Transverse colon (tissue), 4 donors: ENCODE data around the gene TEX12.

Experiments used
- EP300 ChIP-seq: sonication (generic); formaldehyde crosslinking; IDR thresholded peaks from one replicate; pipeline ENCODE4 v1.6.1; 2017; ENCODE audit warnings: antibody characterized with exemption, low read depth
- POLR2A ChIP-seq: fragments of 450-650 bp; IDR thresholded peaks from one replicate; pipeline ENCODE4 v1.6.1; 2016; ENCODE audit warnings: antibody characterized with exemption, mild to moderate bottlenecking, moderate library complexity
- POLR2AphosphoS5 ChIP-seq, 3 donors: sonication (generic); formaldehyde crosslinking; IDR thresholded peaks; one replicate each; pipeline ENCODE4 v1.6.1; 2016; ENCODE audit warnings: antibody characterized with exemption in 3 of 3
- TF ChIP-seq, protein P1 (sequence below), 5 experiments: fragments of 200-600 bp in 3 of 5; fragments of 450-650 bp in 2 of 5; sonication (generic) in 3 of 5; IDR thresholded peaks; 1 replicate in 2 of 5; 2 replicates in 3 of 5; pipeline ENCODE4 v1.5.1; 2016 to 2017; ENCODE audit warnings: antibody characterized with exemption in 5 of 5, inconsistent platforms in 3 of 5, mild to moderate bottlenecking in 2 of 5, moderate library complexity in 1 of 5

GRCh38 chr11:112172362-112172994 is 5.3 kb downstream of the TEX12 start:
- TF ChIP-seq POLR2A, result no peak
- TF ChIP-seq, protein P1, sequence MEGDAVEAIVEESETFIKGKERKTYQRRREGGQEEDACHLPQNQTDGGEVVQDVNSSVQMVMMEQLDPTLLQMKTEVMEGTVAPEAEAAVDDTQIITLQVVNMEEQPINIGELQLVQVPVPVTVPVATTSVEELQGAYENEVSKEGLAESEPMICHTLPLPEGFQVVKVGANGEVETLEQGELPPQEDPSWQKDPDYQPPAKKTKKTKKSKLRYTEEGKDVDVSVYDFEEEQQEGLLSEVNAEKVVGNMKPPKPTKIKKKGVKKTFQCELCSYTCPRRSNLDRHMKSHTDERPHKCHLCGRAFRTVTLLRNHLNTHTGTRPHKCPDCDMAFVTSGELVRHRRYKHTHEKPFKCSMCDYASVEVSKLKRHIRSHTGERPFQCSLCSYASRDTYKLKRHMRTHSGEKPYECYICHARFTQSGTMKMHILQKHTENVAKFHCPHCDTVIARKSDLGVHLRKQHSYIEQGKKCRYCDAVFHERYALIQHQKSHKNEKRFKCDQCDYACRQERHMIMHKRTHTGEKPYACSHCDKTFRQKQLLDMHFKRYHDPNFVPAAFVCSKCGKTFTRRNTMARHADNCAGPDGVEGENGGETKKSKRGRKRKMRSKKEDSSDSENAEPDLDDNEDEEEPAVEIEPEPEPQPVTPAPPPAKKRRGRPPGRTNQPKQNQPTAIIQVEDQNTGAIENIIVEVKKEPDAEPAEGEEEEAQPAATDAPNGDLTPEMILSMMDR (IDR thresholded peaks at IDR 0.05), result no peak
- no peak for TF ChIP-seq POLR2AphosphoS5 (IDR thresholded peaks at IDR 0.05)
- no peak for TF ChIP-seq EP300
